HepG2 (cell line): ENCODE data around the gene ANO9. TPM values are rescaled to one million over a fixed set of nuclear protein-coding genes. Genes with fewer than 3 reads are reported as not detected.

Experiments used
- FOXP4 ChIP-seq: sonication (generic); formaldehyde crosslinking; IDR thresholded peaks from 2 replicates; pipeline ENCODE4 v1.4.0; 2020; ENCODE audit warnings: missing genetic modification reagents
- KAT7 ChIP-seq: IDR thresholded peaks from 2 replicates; pipeline ENCODE4 v1.6.1; 2018; ENCODE audit warnings: borderline replicate concordance, missing compliant biosample characterization
- KAT8 ChIP-seq: IDR thresholded peaks from 2 replicates; pipeline ENCODE4 v1.6.1; 2016; ENCODE audit warnings: missing genetic modification reagents, missing compliant biosample characterization
- PITX1 ChIP-seq: sonication (generic); formaldehyde crosslinking; IDR thresholded peaks from 2 replicates; pipeline ENCODE4 v1.5.1; 2020; ENCODE audit warnings: mild to moderate bottlenecking, missing genetic modification reagents
- SALL1 ChIP-seq: sonication (generic); formaldehyde crosslinking; IDR thresholded peaks from 2 replicates; pipeline ENCODE4 v1.8.0; 2022; ENCODE audit warnings: mild to moderate bottlenecking, missing genetic modification reagents
- ZBTB25 ChIP-seq: IDR thresholded peaks from 2 replicates; pipeline ENCODE4 v1.6.1; 2018; ENCODE audit warnings: missing genetic modification reagents
- ZBTB4 ChIP-seq: sonication (generic); formaldehyde crosslinking; IDR thresholded peaks from 2 replicates; pipeline ENCODE4 v1.4.0; 2020; ENCODE audit warnings: missing genetic modification reagents, mild to moderate bottlenecking, borderline replicate concordance
- ZFP91 ChIP-seq: sonication (generic); formaldehyde crosslinking; IDR thresholded peaks from 2 replicates; pipeline ENCODE4 v1.9.0; 2022; ENCODE audit warnings: missing genetic modification reagents, mild to moderate bottlenecking, borderline replicate concordance
- ZMYM2 ChIP-seq: sonication (generic); formaldehyde crosslinking; IDR thresholded peaks from 2 replicates; pipeline ENCODE4 v1.8.0; 2022; ENCODE audit warnings: mild to moderate bottlenecking, missing genetic modification reagents
- ZNF263 ChIP-seq: sonication (generic); formaldehyde crosslinking; IDR thresholded peaks from 2 replicates; pipeline ENCODE4 v1.4.0; 2020; ENCODE audit warnings: missing genetic modification reagents
- ZNF503 ChIP-seq: sonication (generic); formaldehyde crosslinking; IDR thresholded peaks from 2 replicates; pipeline ENCODE4 v1.4.0; 2020; ENCODE audit warnings: missing genetic modification reagents
- ZNF800 ChIP-seq: sonication (generic); formaldehyde crosslinking; IDR thresholded peaks from 2 replicates; pipeline ENCODE4 v1.4.0; 2020; ENCODE audit warnings: missing genetic modification reagents
- polyA plus RNA-seq, 8 experiments: library from polyadenylated mRNA; depleted of rRNA in 3 of 8; stranded (reverse) in 7 of 8; unstranded in 1 of 8; fragments of >200 nt; fragmentation: Illumina TruSeq in 4 of 8; extraction: Trizol in 4 of 8; gene quantifications; 2 replicates each; pipeline versions ENCODE4 v1.2.1 to v1.2.3, GENCODE V29; 2011 to 2016; ENCODE audit warnings: low read depth in 4 of 8, missing spikeins in 1 of 8, mixed read lengths in 1 of 8; ENCODE audit not compliant: insufficient read depth in 1 of 8
- total RNA-seq, 5 experiments: library from RNA; depleted of rRNA; stranded (reverse); fragments of >200 nt; fragmentation: Illumina TruSeq; extraction: Trizol; gene quantifications; 2 replicates each; pipeline ENCODE4 v1.2.3, GENCODE V29; 2016; ENCODE audit warnings: low read depth in 1 of 5
- TF ChIP-seq, protein P1 (sequence below): sonication (generic); formaldehyde crosslinking; conservative IDR thresholded peaks from 2 replicates; pipeline ENCODE4 v1.4.0; 2020; ENCODE audit warnings: missing genetic modification reagents

ANO9 gene
- total and polyA plus RNA-seq, 2 of the 13 experiments (the other 11 are each of a cell fraction or from before 2014, with no cell fraction given): 8.9 to 14.3 TPM

- peak; percentile 52; the same call in 1 of the 2 replicates for TF ChIP-seq KAT7
- TF ChIP-seq SALL1 (CRISPR knock-in tag): peak; percentile 57; the same call in 1 of the 2 replicates
- TF ChIP-seq PITX1 (CRISPR knock-in tag): peak; percentile 44; the same call in 1 of the 2 replicates
- TF ChIP-seq FOXP4 (CRISPR knock-in tag): peak; percentile 75
- TF ChIP-seq ZNF503 (CRISPR knock-in tag): no peak; the same call in 1 of the 2 replicates
- peak; percentile 45; the same call in 1 of the 2 replicates for TF ChIP-seq ZFP91 (CRISPR knock-in tag)
- TF ChIP-seq ZNF263 (CRISPR knock-in tag): no peak
- TF ChIP-seq ZMYM2 (CRISPR knock-in tag): no peak
- peak; percentile 68; the same call in 1 of the 2 replicates for TF ChIP-seq ZBTB4
- TF ChIP-seq, protein P1, sequence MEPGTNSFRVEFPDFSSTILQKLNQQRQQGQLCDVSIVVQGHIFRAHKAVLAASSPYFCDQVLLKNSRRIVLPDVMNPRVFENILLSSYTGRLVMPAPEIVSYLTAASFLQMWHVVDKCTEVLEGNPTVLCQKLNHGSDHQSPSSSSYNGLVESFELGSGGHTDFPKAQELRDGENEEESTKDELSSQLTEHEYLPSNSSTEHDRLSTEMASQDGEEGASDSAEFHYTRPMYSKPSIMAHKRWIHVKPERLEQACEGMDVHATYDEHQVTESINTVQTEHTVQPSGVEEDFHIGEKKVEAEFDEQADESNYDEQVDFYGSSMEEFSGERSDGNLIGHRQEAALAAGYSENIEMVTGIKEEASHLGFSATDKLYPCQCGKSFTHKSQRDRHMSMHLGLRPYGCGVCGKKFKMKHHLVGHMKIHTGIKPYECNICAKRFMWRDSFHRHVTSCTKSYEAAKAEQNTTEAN (CRISPR knock-in tag): peak; percentile 70; the same call in 1 of the 2 replicates
- TF ChIP-seq ZBTB25: peak; percentile 69; the same call in 1 of the 2 replicates
- peak; percentile 67 for TF ChIP-seq KAT8 (CRISPR knock-in tag)
- TF ChIP-seq ZNF800 (CRISPR knock-in tag): peak; percentile 45; the same call in 1 of the 2 replicates
Observed at GRCh38 chr11:469684-470560, 28.1 kb upstream of the ANO9 start (continued).
